ENCODE data around the gene PRDM15. TPM values are rescaled to one million over a fixed set of nuclear protein-coding genes. Genes with fewer than 3 reads are reported as not detected.

PRDM15 gene
- total RNA-seq (10.0 and 12.9 TPM in 2 replicates), polyA plus RNA-seq (11.8 TPM in 2 replicates), polyA minus RNA-seq (10.4 and 12.8 TPM in 2 replicates), Bru-seq, nascent RNA (percentile 54 among the genes with signal in this experiment), BruChase-seq, experiment 1, labeled RNA remaining after a 6-hour chase (percentile 70 among the genes with signal in this experiment), BruChase-seq, experiment 2, labeled RNA remaining after a 2-hour chase (percentile 59 among the genes with signal in this experiment)
- polyA plus RNA-seq (2011; cell fraction: cytosol; rRNA removed): 5.0 and 6.9 TPM in 2 replicates
- 54.8 and 60.8 TPM in 2 replicates for polyA plus RNA-seq (2011; cell fraction: nucleus; rRNA removed)
- polyA plus RNA-seq (2012): 5.1 TPM in 2 replicates
- polyA minus RNA-seq (2011; cell fraction: cytosol; rRNA and poly(A)+ RNA removed): 12.7 TPM
- polyA minus RNA-seq (2011; cell fraction: nucleus; rRNA and poly(A)+ RNA removed): 20.4 and 21.6 TPM in 2 replicates
- long read RNA-seq, partial matches to known transcripts: 1 of 4 reads
- long read RNA-seq, other reads (novel, unspliced or antisense): 3 of 4 reads

GRCh38 chr21:41879190-41879998, at the start of gene PRDM15:
PRDM15 (minus strand) TSS chr21:41879344; CDS start chr21:41860363, 18,981 bp downstream.
- no peaks in the 10 kb centered on the region for H3K9me3 ChIP-seq (replicated peaks; ENCODE audit: control insufficient read depth, insufficient read depth, low read length)
- no peaks in the 10 kb centered on the region for H3K36me3 ChIP-seq (ENCODE audit: control insufficient read depth in 2 of 2, extremely low read depth in 1 of 2, insufficient read depth in 2 of 2, low read length in 2 of 2)
- peaks cover 26% of the 10 kb centered on the region for H3K79me2 ChIP-seq (ENCODE audit: control insufficient read depth, insufficient read depth, low read length)
- no peaks in the 10 kb centered on the region for H3K9me1 ChIP-seq (replicated peaks; ENCODE audit: control insufficient read depth, extremely low read depth, insufficient read depth, low read length)
- H3K4me2 ChIP-seq (ENCODE audit: insufficient read depth, low read length): peak within 1 kb of the TSS; percentile 63
- peak within 1 kb of the TSS; percentile 94 for H3K9ac ChIP-seq (replicated peaks; ENCODE audit: extremely low read depth, insufficient read depth, low read length)
- FAIRE-seq (peak; percentile 58), DNase-seq (ENCODE audit: low read depth, low spot score) (peak; percentile 46)
- no peaks in the 10 kb centered on the region for H3K27me3 ChIP-seq (ENCODE audit: control insufficient read depth in 2 of 2, insufficient read depth in 2 of 2, low read length in 2 of 2)
- TSS peak; percentile 87 for BruUV-seq (replicated peaks)
- ChIA-PET POLR2A (no interaction called here), CTCF (interaction anchor here (0.9 to 2.3 kb wide), 5 partner anchors 53 to 267 kb away, joined by 3 to 12 read pairs (median 4); no protein-coding TSS in a partner anchor)
- H2AFZ ChIP-seq (ENCODE audit: low read depth, low read length): peak within 1 kb of the TSS; percentile 85
- H4K20me1 ChIP-seq (replicated peaks; ENCODE audit: control insufficient read depth, extremely low read depth, insufficient read depth, low read length): no peaks in the 10 kb centered on the region
- H3K4me1 ChIP-seq (ENCODE audit: control insufficient read depth, extremely low read depth, insufficient read depth, low read length): peaks cover 12% of the 10 kb centered on the region
- H3K27ac ChIP-seq (ENCODE audit: insufficient read depth, low read depth, low read length): peak within 1 kb of the TSS; percentile 83
- intact Hi-C loops (cut with micrococcal nuclease): loop anchor here (1.0 to 5.0 kb wide), 4 partner anchors 53 to 237 kb away; no protein-coding TSS in a partner anchor
- H3K4me3 ChIP-seq (replicated peaks in 1 of 3; ENCODE audit: insufficient read depth in 1 of 3, low read depth in 1 of 3, low read length in 3 of 3): peak within 1 kb of the TSS; percentile 57 to 94 (median 88)
- dilution Hi-C loops (cut with MboI; ENCODE audit: extremely low pct_ligation_motif_present, low sequenced_read_pairs): no loop called here
- TF ChIP-seq MYC (IDR thresholded peaks at IDR 0.05; ENCODE audit: low read depth, low read length) (no peak), POLR2A (IDR thresholded peaks at IDR 0.05; ENCODE audit: low read depth, low read length) (peak; percentile 32)

DNA sequence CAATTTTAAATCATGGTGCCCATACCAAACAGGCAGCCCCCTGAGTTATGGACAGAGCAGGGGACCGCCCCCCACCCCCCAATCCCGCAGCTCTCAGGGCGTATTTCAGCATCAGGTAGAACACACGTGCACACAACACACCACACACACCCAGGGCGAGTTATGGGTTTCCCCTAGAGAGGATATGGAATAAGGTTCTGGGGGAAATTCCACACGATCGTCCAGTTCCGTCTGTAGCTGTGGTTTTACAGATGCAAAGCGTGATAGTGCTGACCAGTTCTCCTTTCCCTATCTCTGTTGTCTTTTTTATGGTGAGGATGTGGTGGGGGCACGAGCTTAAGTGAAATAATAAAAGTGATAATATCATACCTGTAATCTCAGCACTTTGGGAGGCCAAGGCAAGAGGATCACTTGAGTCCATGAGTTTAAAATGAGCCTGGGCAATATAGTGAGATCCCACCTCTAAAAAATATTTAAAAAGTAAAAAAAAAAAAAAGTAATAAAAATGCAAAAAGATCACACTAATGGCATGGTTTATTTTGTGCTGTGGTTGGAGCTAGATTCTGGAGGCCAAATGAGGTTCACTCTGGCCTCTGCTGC, 49.6 kb upstream of the PRDM15 start:
- no TSS peak for BruUV-seq (replicated peaks)
- Histone ChIP-seq H3K27ac (ENCODE audit: insufficient read depth, low read depth, low read length) (no peak overlapping the region), H3K9me3 (replicated peaks; ENCODE audit: control insufficient read depth, insufficient read depth, low read length) (no peaks in the 10 kb centered on the region), H3K27me3 (ENCODE audit: control insufficient read depth in 2 of 2, insufficient read depth in 2 of 2, low read length in 2 of 2) (no peaks in the 10 kb centered on the region), H3K36me3 (ENCODE audit: control insufficient read depth in 2 of 2, extremely low read depth in 1 of 2, insufficient read depth in 2 of 2, low read length in 2 of 2) (no peaks in the 10 kb centered on the region), H3K9ac (replicated peaks; ENCODE audit: extremely low read depth, insufficient read depth, low read length) (no peak overlapping the region), H3K4me2 (ENCODE audit: insufficient read depth, low read length) (no peak overlapping the region), H3K79me2 (ENCODE audit: control insufficient read depth, insufficient read depth, low read length) (peaks cover 13% of the 10 kb centered on the region), H4K20me1 (replicated peaks; ENCODE audit: control insufficient read depth, extremely low read depth, insufficient read depth, low read length) (no peaks in the 10 kb centered on the region), H3K4me1 (ENCODE audit: control insufficient read depth, extremely low read depth, insufficient read depth, low read length) (peaks cover 31% of the 10 kb centered on the region), H3K9me1 (replicated peaks; ENCODE audit: control insufficient read depth, extremely low read depth, insufficient read depth, low read length) (no peaks in the 10 kb centered on the region), H2AFZ (ENCODE audit: low read depth, low read length) (no peak overlapping the region), H3K4me3 (replicated peaks in 1 of 3; ENCODE audit: insufficient read depth in 1 of 3, low read depth in 1 of 3, low read length in 3 of 3) (no peak overlapping the region)
- ChIA-PET CTCF (interaction anchor here (0.6 to 2.9 kb wide), 4 partner anchors 9 to 189 kb away, joined by 3 to 12 read pairs (median 6); no protein-coding TSS in a partner anchor), POLR2A (no interaction called here)
- no peak for TF ChIP-seq POLR2A (IDR thresholded peaks at IDR 0.05; ENCODE audit: low read depth, low read length)
- no peak for TF ChIP-seq MAX (IDR thresholded peaks at IDR 0.05; ENCODE audit: insufficient read depth, insufficient read length)
- TF ChIP-seq GATA2 (IDR thresholded peaks at IDR 0.05; ENCODE audit: insufficient read depth, insufficient read length, low read depth, low read length): no peak
- TF ChIP-seq, protein P1, sequence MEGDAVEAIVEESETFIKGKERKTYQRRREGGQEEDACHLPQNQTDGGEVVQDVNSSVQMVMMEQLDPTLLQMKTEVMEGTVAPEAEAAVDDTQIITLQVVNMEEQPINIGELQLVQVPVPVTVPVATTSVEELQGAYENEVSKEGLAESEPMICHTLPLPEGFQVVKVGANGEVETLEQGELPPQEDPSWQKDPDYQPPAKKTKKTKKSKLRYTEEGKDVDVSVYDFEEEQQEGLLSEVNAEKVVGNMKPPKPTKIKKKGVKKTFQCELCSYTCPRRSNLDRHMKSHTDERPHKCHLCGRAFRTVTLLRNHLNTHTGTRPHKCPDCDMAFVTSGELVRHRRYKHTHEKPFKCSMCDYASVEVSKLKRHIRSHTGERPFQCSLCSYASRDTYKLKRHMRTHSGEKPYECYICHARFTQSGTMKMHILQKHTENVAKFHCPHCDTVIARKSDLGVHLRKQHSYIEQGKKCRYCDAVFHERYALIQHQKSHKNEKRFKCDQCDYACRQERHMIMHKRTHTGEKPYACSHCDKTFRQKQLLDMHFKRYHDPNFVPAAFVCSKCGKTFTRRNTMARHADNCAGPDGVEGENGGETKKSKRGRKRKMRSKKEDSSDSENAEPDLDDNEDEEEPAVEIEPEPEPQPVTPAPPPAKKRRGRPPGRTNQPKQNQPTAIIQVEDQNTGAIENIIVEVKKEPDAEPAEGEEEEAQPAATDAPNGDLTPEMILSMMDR (IDR thresholded peaks at IDR 0.05; ENCODE audit: extremely low read depth in 1 of 2, insufficient read depth in 1 of 2, low read depth in 1 of 2, low read length in 2 of 2): no peak
- DNase-seq (ENCODE audit: low read depth, low spot score): peak; percentile 25
- peak; percentile 63 for FAIRE-seq
- dilution Hi-C loops (cut with MboI; ENCODE audit: extremely low pct_ligation_motif_present, low sequenced_read_pairs) (no loop called here), intact Hi-C loops (cut with micrococcal nuclease) (no loop called here)
